ENCODE data around the gene ETV1.
A peak's percentile ranks its signal among the peaks of the same experiment; 100 is the strongest.

ETV1 gene

GRCh38 chr7:13990984-13991790 lies 1.7 kb upstream of the ETV1 start:
- H3K4me3 ChIP-seq (ENCODE audit: low read depth, low read length) = no peak overlapping the region
- peak; percentile 6 for DNase-seq (ENCODE audit: low read depth)
- TF ChIP-seq CTCF (IDR thresholded peaks at IDR 0.05; ENCODE audit: low read depth, low read length) = no peak
- TF ChIP-seq MYC (IDR thresholded peaks at IDR 0.05; ENCODE audit: low read depth, low read length) = no peak
- no peak for TF ChIP-seq MAX (IDR thresholded peaks at IDR 0.05; ENCODE audit: low read depth, low read length)
- TF ChIP-seq POLR2A (IDR thresholded peaks at IDR 0.05; ENCODE audit: extremely low read depth, insufficient read length) = no peak

- no peak overlapping the region for H3K4me3 ChIP-seq (ENCODE audit: low read depth, low read length)
- peak; percentile 14 for DNase-seq (ENCODE audit: low read depth)
- TF ChIP-seq POLR2A (IDR thresholded peaks at IDR 0.05; ENCODE audit: extremely low read depth, insufficient read length) = no peak
- no peak for TF ChIP-seq MAX (IDR thresholded peaks at IDR 0.05; ENCODE audit: low read depth, low read length)
- TF ChIP-seq CTCF (IDR thresholded peaks at IDR 0.05; ENCODE audit: low read depth, low read length) = no peak
- TF ChIP-seq MYC (IDR thresholded peaks at IDR 0.05; ENCODE audit: low read depth, low read length) = no peak
These were observed 985 bp upstream of the ETV1 start for GRCh38 chr7:13990319-13990983.

- DNase-seq (ENCODE audit: low read depth) = no peak
- no peak overlapping the region for H3K4me3 ChIP-seq (ENCODE audit: low read depth, low read length)
These were observed 461 bp upstream of the ETV1 start for GRCh38 chr7:13989949-13990305.

GRCh38 chr7:13988731-13989125 lies 738 bp downstream of the ETV1 start:
- TF ChIP-seq CTCF (IDR thresholded peaks at IDR 0.05; ENCODE audit: low read depth, low read length) (no peak), POLR2A (IDR thresholded peaks at IDR 0.05; ENCODE audit: extremely low read depth, insufficient read length) (no peak), MAX (IDR thresholded peaks at IDR 0.05; ENCODE audit: low read depth, low read length) (no peak), MYC (IDR thresholded peaks at IDR 0.05; ENCODE audit: low read depth, low read length) (no peak)
- DNase-seq (ENCODE audit: low read depth) = no peak
- H3K4me3 ChIP-seq (ENCODE audit: low read depth, low read length) = no peak overlapping the region

More at GRCh38 chr7:13989949-13990305, 461 bp upstream of the ETV1 start:
- TF ChIP-seq POLR2A (IDR thresholded peaks at IDR 0.05; ENCODE audit: extremely low read depth, insufficient read length) = no peak
- no peak for TF ChIP-seq MYC (IDR thresholded peaks at IDR 0.05; ENCODE audit: low read depth, low read length)
- no peak for TF ChIP-seq MAX (IDR thresholded peaks at IDR 0.05; ENCODE audit: low read depth, low read length)
- no peak for TF ChIP-seq CTCF (IDR thresholded peaks at IDR 0.05; ENCODE audit: low read depth, low read length)

- DNase-seq (ENCODE audit: low read depth) = no peak
- no peak for TF ChIP-seq CTCF (IDR thresholded peaks at IDR 0.05; ENCODE audit: low read depth, low read length)
- TF ChIP-seq MAX (IDR thresholded peaks at IDR 0.05; ENCODE audit: low read depth, low read length) = no peak
- TF ChIP-seq MYC (IDR thresholded peaks at IDR 0.05; ENCODE audit: low read depth, low read length) = no peak
- TF ChIP-seq POLR2A (IDR thresholded peaks at IDR 0.05; ENCODE audit: extremely low read depth, insufficient read length) = no peak
- no peak overlapping the region for H3K4me3 ChIP-seq (ENCODE audit: low read depth, low read length)
These were observed 1.4 kb downstream of the ETV1 start for GRCh38 chr7:13988065-13988464.

All from NB4 (cell line).